ENCODE results near the gene OLIG2.

OLIG2 gene

DNA sequence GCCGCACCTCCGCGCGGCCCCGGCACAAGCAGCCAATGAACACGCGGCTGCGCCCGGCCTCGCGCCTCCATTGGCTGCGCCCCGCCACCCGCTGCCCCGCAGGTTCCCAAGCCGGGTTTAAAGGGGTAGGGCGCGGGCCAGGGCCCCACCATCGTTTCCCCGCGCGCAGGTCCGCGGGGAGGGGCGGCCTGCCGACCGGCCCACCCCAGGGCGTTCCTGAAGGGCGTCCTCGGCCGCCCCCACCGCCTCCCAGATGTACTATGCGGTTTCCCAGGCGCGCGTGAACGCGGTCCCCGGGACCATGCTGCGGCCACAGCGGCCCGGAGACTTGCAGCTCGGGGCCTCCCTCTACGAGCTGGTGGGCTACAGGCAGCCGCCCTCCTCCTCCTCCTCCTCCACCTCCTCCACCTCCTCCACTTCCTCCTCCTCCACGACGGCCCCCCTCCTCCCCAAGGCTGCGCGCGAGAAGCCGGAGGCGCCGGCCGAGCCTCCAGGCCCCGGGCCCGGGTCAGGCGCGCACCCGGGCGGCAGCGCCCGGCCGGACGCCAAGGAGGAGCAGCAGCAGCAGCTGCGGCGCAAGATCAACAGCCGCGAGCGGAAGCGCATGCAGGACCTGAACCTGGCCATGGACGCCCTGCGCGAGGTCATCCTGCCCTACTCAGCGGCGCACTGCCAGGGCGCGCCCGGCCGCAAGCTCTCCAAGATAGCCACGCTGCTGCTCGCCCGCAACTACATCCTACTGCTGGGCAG lies 44.4 kb downstream of the OLIG2 start, which contains the start of gene OLIG1:
TSS of gene OLIG1 (plus strand) at position 148 of the 750 bp plus-strand sequence. CDS start at position 254, 106 bp downstream.
- peak within 1 kb of the TSS; percentile 70 for H3K4me2 ChIP-seq
- no peaks in the 10 kb centered on the region for H3K36me3 ChIP-seq
- peak within 1 kb of the TSS; percentile 49 for H3K4me3 ChIP-seq
- peaks cover 38% of the 10 kb centered on the region for H3K9me3 ChIP-seq
- peaks cover 44% of the 10 kb centered on the region for H3K4me1 ChIP-seq
- H3K27ac ChIP-seq, result no peak within 1 kb of the TSS
- no peak for TF ChIP-seq Cebpa-rat (IDR thresholded peaks at IDR 0.05)
- H3K9ac ChIP-seq, result no peak within 1 kb of the TSS
- H4K20me1 ChIP-seq, result peaks cover 22% of the 10 kb centered on the region
- peaks cover 73% of the 10 kb centered on the region for H3K27me3 ChIP-seq

DNA sequence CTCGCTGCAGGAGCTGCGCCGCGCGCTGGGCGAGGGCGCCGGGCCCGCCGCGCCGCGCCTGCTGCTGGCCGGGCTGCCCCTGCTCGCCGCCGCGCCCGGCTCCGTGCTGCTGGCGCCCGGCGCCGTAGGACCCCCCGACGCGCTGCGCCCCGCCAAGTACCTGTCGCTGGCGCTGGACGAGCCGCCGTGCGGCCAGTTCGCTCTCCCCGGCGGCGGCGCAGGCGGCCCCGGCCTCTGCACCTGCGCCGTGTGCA lies 44.9 kb downstream of the OLIG2 start:
- Histone ChIP-seq H3K4me3 (peak overlapping the region; percentile 49), H3K9ac (no peak overlapping the region), H3K4me2 (peak overlapping the region; percentile 70), H3K27me3 (peaks cover 76% of the 10 kb centered on the region), H3K9me3 (peaks cover 38% of the 10 kb centered on the region), H3K36me3 (no peaks in the 10 kb centered on the region), H3K27ac (no peak overlapping the region), H3K4me1 (peaks cover 43% of the 10 kb centered on the region), H4K20me1 (peaks cover 22% of the 10 kb centered on the region)
- no peak for TF ChIP-seq Cebpa-rat (IDR thresholded peaks at IDR 0.05)

DNA sequence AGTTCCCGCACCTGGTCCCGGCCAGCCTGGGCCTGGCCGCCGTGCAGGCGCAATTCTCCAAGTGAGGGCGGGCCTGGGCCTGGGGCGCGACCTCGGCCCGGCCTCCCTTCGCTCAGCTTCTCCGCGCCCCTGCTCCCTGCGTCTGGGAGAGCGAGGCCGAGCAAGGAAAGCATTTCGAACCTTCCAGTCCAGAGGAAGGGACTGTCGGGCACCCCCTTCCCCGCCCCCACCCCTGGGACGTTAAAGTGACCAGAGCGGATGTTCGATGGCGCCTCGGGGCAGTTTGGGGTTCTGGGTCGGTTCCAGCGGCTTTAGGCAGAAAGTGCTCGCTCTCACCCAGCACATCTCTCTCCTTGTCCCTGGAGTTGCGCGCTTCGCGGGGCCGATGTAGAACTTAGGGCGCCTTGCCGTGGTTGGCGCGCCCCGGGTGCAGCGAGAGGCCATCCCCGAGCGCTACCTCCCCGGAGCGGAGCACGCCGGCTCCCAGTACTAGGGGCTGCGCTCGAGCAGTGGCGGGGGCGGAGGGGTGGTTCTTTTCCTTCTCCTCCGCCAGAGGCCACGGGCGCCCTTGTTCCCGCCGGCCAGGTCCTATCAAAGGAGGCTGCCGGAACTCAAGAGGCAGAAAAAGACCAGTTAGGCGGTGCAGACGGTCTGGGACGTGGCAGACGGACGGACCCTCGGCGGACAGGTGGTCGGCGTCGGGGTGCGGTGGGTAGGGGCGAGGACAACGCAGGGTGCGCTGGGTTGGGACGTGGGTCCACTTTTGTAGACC lies 45.4 kb downstream of the OLIG2 start:
- peak overlapping the region; percentile 70 for H3K4me2 ChIP-seq
- peaks cover 38% of the 10 kb centered on the region for H3K9me3 ChIP-seq
- peaks cover 22% of the 10 kb centered on the region for H4K20me1 ChIP-seq
- TF ChIP-seq Cebpa-rat (IDR thresholded peaks at IDR 0.05), result no peak
- no peak overlapping the region for H3K9ac ChIP-seq
- H3K4me1 ChIP-seq, result peaks cover 43% of the 10 kb centered on the region
- peak overlapping the region; percentile 49 for H3K4me3 ChIP-seq
- no peaks in the 10 kb centered on the region for H3K36me3 ChIP-seq
- peaks cover 82% of the 10 kb centered on the region for H3K27me3 ChIP-seq
- H3K27ac ChIP-seq, result no peak overlapping the region

DNA sequence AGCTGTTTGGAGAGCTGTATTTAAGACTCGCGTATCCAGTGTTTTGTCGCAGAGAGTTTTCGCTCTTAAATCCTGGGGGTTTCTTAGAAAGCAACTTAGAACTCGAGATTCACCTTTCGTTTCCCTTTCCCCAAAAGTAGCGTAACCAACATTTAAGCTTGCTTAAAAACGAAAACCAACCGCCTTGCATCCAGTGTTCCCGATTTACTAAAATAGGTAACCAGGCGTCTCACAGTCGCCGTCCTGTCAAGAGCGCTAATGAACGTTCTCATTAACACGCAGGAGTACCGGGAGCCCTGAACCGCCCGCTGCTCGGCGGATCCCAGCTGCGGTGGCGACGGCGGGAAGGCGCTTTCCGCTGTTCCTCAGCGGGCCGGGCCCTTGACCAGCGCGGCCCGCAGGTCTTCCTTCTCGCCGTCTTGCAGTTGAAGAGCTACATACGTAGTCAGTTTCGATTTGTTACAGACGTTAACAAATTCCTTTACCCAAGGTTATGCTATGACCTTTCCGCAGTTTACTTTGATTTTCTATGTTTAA lies 46.1 kb downstream of the OLIG2 start:
- Histone ChIP-seq H3K9me3 (peaks cover 38% of the 10 kb centered on the region), H3K36me3 (no peaks in the 10 kb centered on the region), H3K27me3 (peaks cover 88% of the 10 kb centered on the region), H3K4me3 (peak overlapping the region; percentile 49), H3K9ac (no peak overlapping the region), H3K4me1 (peaks cover 44% of the 10 kb centered on the region), H3K27ac (no peak overlapping the region), H3K4me2 (peak overlapping the region; percentile 70), H4K20me1 (peaks cover 22% of the 10 kb centered on the region)
- no peak for TF ChIP-seq Cebpa-rat (IDR thresholded peaks at IDR 0.05)

DNA sequence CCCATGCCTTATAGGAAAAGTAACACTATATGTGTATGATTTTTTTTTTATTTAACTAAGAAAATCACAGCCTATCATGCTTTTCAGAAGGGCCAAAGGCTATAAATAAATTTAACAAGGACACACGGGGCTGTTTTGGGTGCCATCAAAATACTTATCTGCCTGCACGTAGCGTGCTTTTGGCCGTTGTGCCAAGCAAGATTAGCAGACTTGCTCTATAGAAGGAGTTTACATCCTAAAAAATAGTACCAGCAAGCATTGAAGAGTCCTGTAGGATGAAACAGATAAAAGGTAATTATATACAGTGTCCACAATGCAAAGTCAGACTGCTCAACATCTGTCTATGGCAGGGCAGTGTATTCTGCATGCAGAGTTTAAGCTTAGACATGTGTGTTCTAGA lies 47.9 kb downstream of the OLIG2 start:
- H3K9ac ChIP-seq, result no peak overlapping the region
- peaks cover 93% of the 10 kb centered on the region for H3K27me3 ChIP-seq
- H3K9me3 ChIP-seq, result peaks cover 36% of the 10 kb centered on the region
- no peak overlapping the region for H3K4me2 ChIP-seq
- peaks cover 50% of the 10 kb centered on the region for H3K4me1 ChIP-seq
- peaks cover 22% of the 10 kb centered on the region for H4K20me1 ChIP-seq
- no peak overlapping the region for H3K27ac ChIP-seq
- no peaks in the 10 kb centered on the region for H3K36me3 ChIP-seq
- no peak for TF ChIP-seq Cebpa-rat (IDR thresholded peaks at IDR 0.05)
- H3K4me3 ChIP-seq, result no peak overlapping the region

DNA sequence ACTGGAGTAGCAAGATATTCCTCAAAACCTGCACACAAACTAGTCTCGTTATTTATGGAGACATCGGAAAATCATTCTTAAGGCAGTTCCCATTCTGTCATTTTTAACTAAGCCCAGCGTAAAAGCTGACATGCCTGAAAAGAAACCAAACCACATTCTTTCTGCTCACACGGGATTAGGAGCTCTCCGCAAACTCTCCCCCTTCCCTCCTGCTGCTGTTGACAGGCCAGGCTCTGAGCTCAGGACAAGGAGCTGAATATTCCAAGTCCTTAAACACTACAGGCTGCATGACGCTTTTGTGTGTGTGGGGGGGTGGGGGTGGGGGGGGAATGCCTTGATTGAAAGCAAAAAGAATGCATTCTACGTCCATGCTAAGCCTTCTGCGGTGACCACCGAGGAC lies 49.4 kb downstream of the OLIG2 start:
- peak overlapping the region; percentile 51 for H3K4me2 ChIP-seq
- H3K4me3 ChIP-seq, result no peak overlapping the region
- no peak overlapping the region for H3K27ac ChIP-seq
- TF ChIP-seq Cebpa-rat (IDR thresholded peaks at IDR 0.05), result no peak
- peaks cover 78% of the 10 kb centered on the region for H3K27me3 ChIP-seq
- peaks cover 59% of the 10 kb centered on the region for H3K4me1 ChIP-seq
- H3K36me3 ChIP-seq, result no peaks in the 10 kb centered on the region
- H3K9me3 ChIP-seq, result peaks cover 21% of the 10 kb centered on the region
- H4K20me1 ChIP-seq, result peaks cover 19% of the 10 kb centered on the region
- no peak overlapping the region for H3K9ac ChIP-seq

DNA sequence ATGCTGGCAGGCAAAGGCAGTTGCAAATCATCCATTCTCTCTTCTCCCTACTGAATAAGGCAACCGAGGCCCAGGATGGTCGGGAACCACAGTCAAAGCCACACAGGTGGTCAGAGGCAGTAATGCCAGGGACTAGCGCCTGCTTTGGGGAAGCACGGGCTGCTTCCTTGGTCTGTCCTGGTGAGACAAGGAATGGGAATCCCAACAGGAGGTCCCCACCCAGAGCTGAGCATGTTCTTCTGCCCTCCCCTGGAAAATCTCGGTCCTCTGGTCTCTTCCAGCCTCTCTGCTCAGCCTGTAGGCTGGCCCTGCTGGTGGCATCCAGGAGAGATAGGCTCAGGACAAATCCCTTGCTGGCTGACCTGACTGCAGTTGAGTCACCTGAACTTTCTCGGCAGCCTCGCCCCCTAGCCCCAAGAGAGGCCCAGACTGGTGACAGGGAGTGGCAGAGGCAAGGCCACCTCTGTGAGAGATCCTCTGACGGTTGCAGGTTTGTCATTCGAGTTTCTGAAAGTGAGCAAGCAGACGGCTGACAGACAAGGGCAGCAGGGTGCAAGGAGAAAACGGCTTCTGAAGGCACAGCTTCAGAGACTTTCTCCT lies 50.0 kb downstream of the OLIG2 start:
- Histone ChIP-seq H3K27ac (no peak overlapping the region), H3K27me3 (peaks cover 72% of the 10 kb centered on the region), H3K4me2 (no peak overlapping the region), H4K20me1 (peaks cover 13% of the 10 kb centered on the region), H3K4me1 (peaks cover 60% of the 10 kb centered on the region), H3K36me3 (no peaks in the 10 kb centered on the region), H3K9ac (no peak overlapping the region), H3K9me3 (peaks cover 16% of the 10 kb centered on the region), H3K4me3 (no peak overlapping the region)
- no peak for TF ChIP-seq Cebpa-rat (IDR thresholded peaks at IDR 0.05)

DNA sequence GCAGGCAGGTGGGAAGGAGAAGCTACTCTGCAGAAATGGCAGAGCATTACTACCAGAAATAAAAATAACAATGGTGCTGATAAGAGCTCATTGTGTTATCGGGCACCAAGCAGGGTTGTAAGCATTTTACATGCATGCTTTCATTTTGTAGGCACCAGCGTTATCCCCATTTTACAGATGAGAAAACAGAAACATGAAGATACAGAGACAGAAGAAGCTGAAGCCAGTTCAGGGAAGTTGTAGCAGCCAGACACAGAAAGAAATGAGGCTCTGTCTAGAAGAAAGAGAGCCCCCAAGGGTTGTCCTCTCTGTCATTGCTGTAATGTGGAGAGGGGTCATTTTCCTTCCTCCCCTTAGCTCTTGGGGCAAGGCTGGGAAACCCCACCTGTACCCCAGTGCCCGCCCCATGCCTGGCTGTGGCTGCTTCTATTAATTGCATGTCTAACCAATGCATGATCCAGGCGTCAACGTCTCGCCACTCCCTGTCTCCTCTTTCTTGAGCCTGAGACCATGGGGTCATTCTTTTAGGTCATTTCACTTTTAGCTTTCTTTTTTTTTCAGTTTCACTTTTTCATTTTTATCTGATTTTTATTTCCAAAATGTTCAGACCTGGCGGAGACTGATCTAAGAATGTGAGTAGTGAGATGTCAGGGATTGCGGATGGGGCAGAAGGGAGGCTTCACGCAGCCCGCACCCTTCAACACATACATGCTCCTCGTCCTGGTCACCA lies 51.0 kb downstream of the OLIG2 start:
- peaks cover 5% of the 10 kb centered on the region for H3K9me3 ChIP-seq
- no peak overlapping the region for H3K4me2 ChIP-seq
- H4K20me1 ChIP-seq, result peaks cover 3% of the 10 kb centered on the region; the same call in 1 of the 2 replicates
- no peak overlapping the region for H3K9ac ChIP-seq
- peaks cover 53% of the 10 kb centered on the region for H3K4me1 ChIP-seq
- peaks cover 62% of the 10 kb centered on the region for H3K27me3 ChIP-seq
- no peaks in the 10 kb centered on the region for H3K36me3 ChIP-seq
- H3K27ac ChIP-seq, result no peak overlapping the region
- no peak overlapping the region for H3K4me3 ChIP-seq
- no peak for TF ChIP-seq Cebpa-rat (IDR thresholded peaks at IDR 0.05)

Data from BLaER1 (cell line).